Measurements from ENCODE around the gene PDGFD. TPM values are rescaled to one million over a fixed set of nuclear protein-coding genes. Genes with fewer than 3 reads are reported as not detected.
"Not testable (repeated sequence)": the region's sequence is repeated elsewhere in the genome, so short reads cannot be mapped to it uniquely, and the experiment has no call there.

PDGFD gene
- total RNA-seq, 4 donors from 2014 or later = 26.0 to 72.4 (median 29.6) TPM

- 82 to 85% methylated on average over 4 of the region's 4 CpGs for WGBS, 2 donors
- Histone ChIP-seq H3K36me3 (no peaks in the 10 kb centered on the region), H3K4me3 (no peak overlapping the region), H3K27me3 (no peaks in the 10 kb centered on the region), H3K27ac (no peak overlapping the region), H3K9me3 (no peaks in the 10 kb centered on the region), H3K4me1 (no peaks in the 10 kb centered on the region)
- DNase-seq (ENCODE audit: low spot score in 2 of 2) = no peak
- TF ChIP-seq CTCF (IDR thresholded peaks at IDR 0.05) (no peak), POLR2A (IDR thresholded peaks at IDR 0.05) (no peak), EP300 (IDR thresholded peaks at IDR 0.05) (no peak)
Measured at GRCh38 chr11:104054911-104055529, 108.9 kb downstream of the PDGFD start.

GRCh38 chr11:104053743-104054478 is 110.0 kb downstream of the PDGFD start:
- WGBS, 2 donors = 74 to 80% methylated on average over 5 of the region's 5 CpGs
- H3K4me1 ChIP-seq = no peaks in the 10 kb centered on the region
- no peaks in the 10 kb centered on the region for H3K9me3 ChIP-seq
- TF ChIP-seq POLR2A (IDR thresholded peaks at IDR 0.05) (no peak), EP300 (IDR thresholded peaks at IDR 0.05) (no peak), CTCF (IDR thresholded peaks at IDR 0.05) (no peak)
- no peak overlapping the region for H3K27ac ChIP-seq
- H3K27me3 ChIP-seq = no peaks in the 10 kb centered on the region
- H3K4me3 ChIP-seq = no peak overlapping the region
- no peak for DNase-seq (ENCODE audit: low spot score in 2 of 2)
- no peaks in the 10 kb centered on the region for H3K36me3 ChIP-seq

- 87 to 89% methylated on average over 4 of the region's 4 CpGs for WGBS, 2 donors
- no peaks in the 10 kb centered on the region for H3K27me3 ChIP-seq
- H3K36me3 ChIP-seq = no peaks in the 10 kb centered on the region
- H3K4me3 ChIP-seq = no peak overlapping the region
- DNase-seq (ENCODE audit: low spot score in 2 of 2) = no peak
- TF ChIP-seq EP300 (IDR thresholded peaks at IDR 0.05) (no peak), CTCF (IDR thresholded peaks at IDR 0.05) (no peak), POLR2A (IDR thresholded peaks at IDR 0.05) (no peak)
- no peak overlapping the region for H3K27ac ChIP-seq
- no peaks in the 10 kb centered on the region for H3K9me3 ChIP-seq
- no peaks in the 10 kb centered on the region for H3K4me1 ChIP-seq
Measured at GRCh38 chr11:104051778-104052177, 112.2 kb downstream of the PDGFD start.

- Histone ChIP-seq H3K27ac (no peak overlapping the region), H3K9me3 (no peaks in the 10 kb centered on the region), H3K36me3 (no peaks in the 10 kb centered on the region), H3K4me1 (no peaks in the 10 kb centered on the region), H3K4me3 (no peak overlapping the region), H3K27me3 (no peaks in the 10 kb centered on the region)
- 57 to 86% methylated on average over 4 of the region's 4 CpGs for WGBS, 2 donors
- TF ChIP-seq POLR2A (IDR thresholded peaks at IDR 0.05) (no peak), CTCF (IDR thresholded peaks at IDR 0.05) (no peak), EP300 (IDR thresholded peaks at IDR 0.05) (no peak)
- no peak for DNase-seq (ENCODE audit: low spot score in 2 of 2)
Measured at GRCh38 chr11:104049116-104049515, 114.8 kb downstream of the PDGFD start.

- DNase-seq (ENCODE audit: low spot score in 2 of 2); H3K27me3 ChIP-seq; H3K9me3 ChIP-seq; H3K27ac ChIP-seq; H3K4me3 ChIP-seq; H3K4me1 ChIP-seq; H3K36me3 ChIP-seq: not testable (repeated sequence)
- WGBS, 2 donors = 94 to 96% methylated on average over 3 of the region's 3 CpGs
Measured at GRCh38 chr11:104046858-104047257, 117.1 kb downstream of the PDGFD start.

Measured in tibial nerve (tissue), 4 donors.